Transverse colon (tissue), 4 donors: ENCODE measurements around the gene EDC4. TPM values are rescaled to one million over a fixed set of nuclear protein-coding genes. Genes with fewer than 3 reads are reported as not detected.
A peak's percentile ranks its signal among the peaks of the same experiment; 100 is the strongest.
"Not testable (repeated sequence)": the region's sequence is repeated elsewhere in the genome, so short reads cannot be mapped to it uniquely, and the experiment has no call there.

Experiments used
- DNase-seq: peaks from one replicate; pipeline ENCODE4 v3.0.0-alpha.2; 2019
- H3K27ac ChIP-seq, 4 donors: fragments of 200-600 bp; sonication (generic); 2 replicates each; pipeline ENCODE4 v1.5.1; 2016 to 2018; ENCODE audit warnings: inconsistent platforms in 4 of 4
- H3K27me3 ChIP-seq: fragments of 200-600 bp; sonication (generic); 2 replicates; pipeline ENCODE4 v1.5.1; 2017; ENCODE audit warnings: inconsistent platforms
- H3K36me3 ChIP-seq, 4 donors: fragments of 200-600 bp; sonication (generic); 2 replicates each; pipeline ENCODE4 v1.5.1; 2017 to 2019; ENCODE audit warnings: inconsistent platforms in 4 of 4
- H3K4me1 ChIP-seq, 4 donors: fragments of 200-600 bp; sonication (generic); 2 replicates each; pipeline ENCODE4 v1.5.1; 2017 to 2020; ENCODE audit warnings: inconsistent platforms in 4 of 4
- H3K4me3 ChIP-seq, 4 donors: fragments of 200-600 bp; sonication (generic); 1 replicate in 1 of 4; 2 replicates in 3 of 4; pipeline versions ENCODE4 v1.5.1 to v1.6.1; 2017 to 2019; ENCODE audit warnings: inconsistent platforms in 4 of 4
- H3K9me3 ChIP-seq, 2 donors: fragments of 200-600 bp; sonication (generic); 2 replicates each; pipeline ENCODE4 v1.5.1; 2017 to 2019; ENCODE audit warnings: inconsistent platforms in 2 of 2
- CTCF ChIP-seq, 5 experiments: fragments of 200-600 bp in 3 of 5; fragments of 450-650 bp in 2 of 5; sonication (generic) in 3 of 5; IDR thresholded peaks; 1 replicate in 2 of 5; 2 replicates in 3 of 5; pipeline ENCODE4 v1.5.1; 2016 to 2017; ENCODE audit warnings: antibody characterized with exemption in 5 of 5, inconsistent platforms in 3 of 5, mild to moderate bottlenecking in 2 of 5, moderate library complexity in 1 of 5
- EP300 ChIP-seq: sonication (generic); formaldehyde crosslinking; IDR thresholded peaks from one replicate; pipeline ENCODE4 v1.6.1; 2017; ENCODE audit warnings: antibody characterized with exemption, low read depth
- POLR2A ChIP-seq: fragments of 450-650 bp; IDR thresholded peaks from one replicate; pipeline ENCODE4 v1.6.1; 2016; ENCODE audit warnings: antibody characterized with exemption, mild to moderate bottlenecking, moderate library complexity
- POLR2AphosphoS5 ChIP-seq, 3 donors: sonication (generic); formaldehyde crosslinking; IDR thresholded peaks; one replicate each; pipeline ENCODE4 v1.6.1; 2016; ENCODE audit warnings: antibody characterized with exemption in 3 of 3
- WGBS, 2 donors: methylation state at CpG; one replicate each; pipeline ENCODE4 v1.1.5; 2018; ENCODE audit warnings: low coverage in 1 of 2; 5-methylcytosine and 5-hydroxymethylcytosine counted together
- in situ Hi-C, 4 donors: fragments of 200-750 bp; cut with MboI; loops; one replicate each; pipeline versions ENCODE4 v1.15.0 to v1.15.1; 2017; ENCODE audit warnings: low sequenced_read_pairs in 3 of 4, low pct_ligation_motif_present in 1 of 4, low pct_unique_long_range_greater_than_20kb in 1 of 4
- intact Hi-C: fragments of 100-400 bp; cut with DNase I; formaldehyde crosslinking; loops from one replicate; pipeline ENCODE4 v1.15.1; 2023; ENCODE audit warnings: low total_unique reads
- total RNA-seq, 4 donors: library from RNA; depleted of rRNA; stranded (reverse); fragments of >200 nt; gene quantifications; one replicate each; pipeline ENCODE4 v1.1.0, GENCODE V29; 2016

EDC4 gene
- total RNA-seq, 4 donors from 2014 or later = 76.4 to 162 (median 105) TPM

GRCh38 chr16:67860589-67861398 lies 12.1 kb upstream of the EDC4 start:
- Histone ChIP-seq H3K27me3 (no peaks in the 10 kb centered on the region), H3K27ac (peak overlapping the region in 2 of 4 donors; percentile 1 to 6), H3K4me1 (peaks cover 9 to 53% (median 30%) of the 10 kb centered on the region in 4 donors), H3K4me3 (no peak overlapping the region), H3K36me3 (no peaks in the 10 kb centered on the region), H3K9me3 (no peaks in the 10 kb centered on the region)
- 87 to 90% methylated on average over 2 to 8 of the region's 8 CpGs for WGBS, 2 donors
- no peak for DNase-seq
- no peak for TF ChIP-seq EP300
- TF ChIP-seq POLR2AphosphoS5 (IDR thresholded peaks at IDR 0.05) = no peak
- TF ChIP-seq CTCF (IDR thresholded peaks at IDR 0.05) = no peak
- TF ChIP-seq POLR2A = no peak
- intact Hi-C loops (no loop called here), in situ Hi-C loops (no loop called here)

GRCh38 chr16:67861877-67862276 lies 11.0 kb upstream of the EDC4 start:
- in situ Hi-C loops = no loop called here
- Histone ChIP-seq H3K4me3 (no peak overlapping the region), H3K36me3 (peaks cover 0 to 5% (median 0%) of the 10 kb centered on the region in 4 donors), H3K4me1 (peaks cover 8 to 48% (median 26%) of the 10 kb centered on the region in 4 donors), H3K27me3 (no peaks in the 10 kb centered on the region), H3K27ac (no peak overlapping the region), H3K9me3 (no peaks in the 10 kb centered on the region)
- intact Hi-C loops = no loop called here
- TF ChIP-seq EP300 (no peak), CTCF (IDR thresholded peaks at IDR 0.05) (no peak), POLR2AphosphoS5 (IDR thresholded peaks at IDR 0.05) (no peak), POLR2A (no peak)
- 89% methylated on average over 6 of the region's 6 CpGs; no CpG with 5 or more reads in 1 of the 2 donors for WGBS, 2 donors
- DNase-seq = no peak

GRCh38 chr16:67862623-67863583 lies 9.9 kb upstream of the EDC4 start:
- WGBS, 2 donors = 87 to 95% methylated on average over 4 to 11 of the region's 11 CpGs
- Histone ChIP-seq H3K4me1 (peaks cover 0 to 38% (median 16%) of the 10 kb centered on the region in 4 donors), H3K9me3 (no peaks in the 10 kb centered on the region), H3K36me3 (peaks cover 0 to 15% (median 0%) of the 10 kb centered on the region in 4 donors), H3K4me3 (no peak overlapping the region), H3K27me3 (no peaks in the 10 kb centered on the region), H3K27ac (peak overlapping the region; percentile 22 to 62 (median 36))
- no peak for DNase-seq
- in situ Hi-C loops (no loop called here), intact Hi-C loops (no loop called here)
- TF ChIP-seq CTCF (IDR thresholded peaks at IDR 0.05) (no peak), POLR2AphosphoS5 (IDR thresholded peaks at IDR 0.05) (no peak), POLR2A (no peak), EP300 (no peak)

- DNase-seq, H3K27me3 ChIP-seq, in situ Hi-C loops, H3K9me3 ChIP-seq, intact Hi-C loops, H3K4me3 ChIP-seq: not testable (repeated sequence)
- Histone ChIP-seq H3K36me3 (peaks cover 0 to 15% (median 4%) of the 10 kb centered on the region in 4 donors), H3K27ac (peak overlapping the region in 3 of 4 donors; percentile 19 to 62 (median 34)), H3K4me1 (peaks cover 0 to 26% (median 5%) of the 10 kb centered on the region in 4 donors)
- WGBS, 2 donors = 90 to 94% methylated on average over 2 to 6 of the region's 6 CpGs
Observed at GRCh38 chr16:67864044-67864443, 8.8 kb upstream of the EDC4 start.
